ENCODE results near the gene SOX8. TPM values are rescaled to one million over a fixed set of nuclear protein-coding genes. Genes with fewer than 3 reads are reported as not detected.

The SOX8 gene
- total and polyA plus RNA-seq, 2 experiments from 2014 or later, result 5.7 to 26.2 TPM

DNA sequence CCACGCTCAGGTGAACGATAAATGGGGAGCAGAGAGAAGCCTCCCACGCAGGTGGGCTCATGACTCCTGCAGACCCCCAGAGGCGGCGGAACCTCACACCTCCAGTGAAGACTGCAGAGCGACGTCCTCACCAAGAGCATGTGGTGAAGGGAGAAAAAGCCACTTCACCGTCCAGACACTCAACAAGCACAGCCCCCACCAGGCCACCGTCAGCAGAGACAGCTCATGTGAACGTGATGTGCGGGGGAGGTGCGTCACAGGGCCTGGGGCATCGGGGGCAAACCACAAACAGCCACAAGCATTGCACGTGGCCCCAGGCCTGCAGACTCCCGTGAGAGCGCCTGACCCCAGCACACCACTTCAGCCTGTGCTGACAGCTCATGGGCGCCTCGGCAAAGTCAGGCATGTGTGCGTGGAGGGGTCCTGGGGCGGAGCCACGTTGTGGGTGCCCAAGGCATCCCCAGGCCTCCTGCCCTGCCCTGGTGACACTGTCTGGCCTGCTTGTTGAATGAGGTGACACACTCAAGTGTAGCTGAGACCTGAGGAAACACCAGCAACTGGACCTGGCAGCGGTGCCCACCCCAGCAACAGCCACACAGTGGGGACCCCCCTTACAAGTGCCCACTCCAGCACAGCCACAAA lies 29.8 kb upstream of the SOX8 start:
- Histone ChIP-seq H3K9me2 (ENCODE audit: insufficient read depth) (no peaks in the 10 kb centered on the region), H3K36me3 (ENCODE audit: insufficient read depth) (no peaks in the 10 kb centered on the region), H3K79me2 (replicated peaks; ENCODE audit: insufficient read depth) (no peaks in the 10 kb centered on the region), H3K4me1 (ENCODE audit: insufficient read depth) (no peaks in the 10 kb centered on the region), H3F3A (replicated peaks; ENCODE audit: low read depth) (no peaks in the 10 kb centered on the region), H3K4me3 (no peak overlapping the region), H4K20me1 (replicated peaks; ENCODE audit: insufficient read depth) (no peaks in the 10 kb centered on the region), H3K4me2 (no peak overlapping the region), H3K27ac (ENCODE audit: low read depth) (no peak overlapping the region), H2AFZ (no peak overlapping the region), H3K27me3 (ENCODE audit: insufficient read depth) (no peaks in the 10 kb centered on the region)
- DNase-seq (ENCODE audit: low spot score) (no peak), ATAC-seq (no peak)
- Mint-ChIP-seq H3K27ac (no peak overlapping the region), H3K4me3 (no peak overlapping the region), H3K36me3 (ENCODE audit: low read depth) (no peaks in the 10 kb centered on the region), H3K9me3 (peaks cover 3% of the 10 kb centered on the region; the same call in 1 of the 3 replicates), H3K4me1 (no peaks in the 10 kb centered on the region; the same call in 2 of the 3 replicates), H3K27me3 (ENCODE audit: insufficient read depth, low read depth, poor library complexity) (peaks cover 2% of the 10 kb centered on the region)
- no peak for TF ChIP-seq ZNF114 (CRISPR knock-in tag; IDR thresholded peaks at IDR 0.05)
- no peak for TF ChIP-seq CREB1 (CRISPR knock-in tag; IDR thresholded peaks at IDR 0.05; ENCODE audit: low read depth)
- TF ChIP-seq EZH2 (IDR thresholded peaks at IDR 0.05; ENCODE audit: low read depth, unreplicated experiment), result no peak
- TF ChIP-seq EZH2phosphoT487 (IDR thresholded peaks at IDR 0.05; ENCODE audit: unreplicated experiment), result no peak
- no peak for TF ChIP-seq ZNF331 (CRISPR knock-in tag; IDR thresholded peaks at IDR 0.05; ENCODE audit: low read depth)
- TF ChIP-seq, protein P1, sequence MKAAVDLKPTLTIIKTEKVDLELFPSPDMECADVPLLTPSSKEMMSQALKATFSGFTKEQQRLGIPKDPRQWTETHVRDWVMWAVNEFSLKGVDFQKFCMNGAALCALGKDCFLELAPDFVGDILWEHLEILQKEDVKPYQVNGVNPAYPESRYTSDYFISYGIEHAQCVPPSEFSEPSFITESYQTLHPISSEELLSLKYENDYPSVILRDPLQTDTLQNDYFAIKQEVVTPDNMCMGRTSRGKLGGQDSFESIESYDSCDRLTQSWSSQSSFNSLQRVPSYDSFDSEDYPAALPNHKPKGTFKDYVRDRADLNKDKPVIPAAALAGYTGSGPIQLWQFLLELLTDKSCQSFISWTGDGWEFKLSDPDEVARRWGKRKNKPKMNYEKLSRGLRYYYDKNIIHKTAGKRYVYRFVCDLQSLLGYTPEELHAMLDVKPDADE (IDR thresholded peaks at IDR 0.05), result no peak
- no peak for TF ChIP-seq NANOG (IDR thresholded peaks at IDR 0.05; ENCODE audit: borderline replicate concordance)
- no peak for TF ChIP-seq STAT1 (IDR thresholded peaks at IDR 0.05; ENCODE audit: unreplicated experiment)
- TF ChIP-seq, protein P2, sequence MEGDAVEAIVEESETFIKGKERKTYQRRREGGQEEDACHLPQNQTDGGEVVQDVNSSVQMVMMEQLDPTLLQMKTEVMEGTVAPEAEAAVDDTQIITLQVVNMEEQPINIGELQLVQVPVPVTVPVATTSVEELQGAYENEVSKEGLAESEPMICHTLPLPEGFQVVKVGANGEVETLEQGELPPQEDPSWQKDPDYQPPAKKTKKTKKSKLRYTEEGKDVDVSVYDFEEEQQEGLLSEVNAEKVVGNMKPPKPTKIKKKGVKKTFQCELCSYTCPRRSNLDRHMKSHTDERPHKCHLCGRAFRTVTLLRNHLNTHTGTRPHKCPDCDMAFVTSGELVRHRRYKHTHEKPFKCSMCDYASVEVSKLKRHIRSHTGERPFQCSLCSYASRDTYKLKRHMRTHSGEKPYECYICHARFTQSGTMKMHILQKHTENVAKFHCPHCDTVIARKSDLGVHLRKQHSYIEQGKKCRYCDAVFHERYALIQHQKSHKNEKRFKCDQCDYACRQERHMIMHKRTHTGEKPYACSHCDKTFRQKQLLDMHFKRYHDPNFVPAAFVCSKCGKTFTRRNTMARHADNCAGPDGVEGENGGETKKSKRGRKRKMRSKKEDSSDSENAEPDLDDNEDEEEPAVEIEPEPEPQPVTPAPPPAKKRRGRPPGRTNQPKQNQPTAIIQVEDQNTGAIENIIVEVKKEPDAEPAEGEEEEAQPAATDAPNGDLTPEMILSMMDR (conservative IDR thresholded peaks at IDR 0.05; ENCODE audit: low read depth in 2 of 2), result no peak
- no peak for TF ChIP-seq JUNB (IDR thresholded peaks at IDR 0.05; ENCODE audit: unreplicated experiment)
- TF ChIP-seq REST (IDR thresholded peaks at IDR 0.05; ENCODE audit: unreplicated experiment), result no peak
- TF ChIP-seq, protein P3, sequence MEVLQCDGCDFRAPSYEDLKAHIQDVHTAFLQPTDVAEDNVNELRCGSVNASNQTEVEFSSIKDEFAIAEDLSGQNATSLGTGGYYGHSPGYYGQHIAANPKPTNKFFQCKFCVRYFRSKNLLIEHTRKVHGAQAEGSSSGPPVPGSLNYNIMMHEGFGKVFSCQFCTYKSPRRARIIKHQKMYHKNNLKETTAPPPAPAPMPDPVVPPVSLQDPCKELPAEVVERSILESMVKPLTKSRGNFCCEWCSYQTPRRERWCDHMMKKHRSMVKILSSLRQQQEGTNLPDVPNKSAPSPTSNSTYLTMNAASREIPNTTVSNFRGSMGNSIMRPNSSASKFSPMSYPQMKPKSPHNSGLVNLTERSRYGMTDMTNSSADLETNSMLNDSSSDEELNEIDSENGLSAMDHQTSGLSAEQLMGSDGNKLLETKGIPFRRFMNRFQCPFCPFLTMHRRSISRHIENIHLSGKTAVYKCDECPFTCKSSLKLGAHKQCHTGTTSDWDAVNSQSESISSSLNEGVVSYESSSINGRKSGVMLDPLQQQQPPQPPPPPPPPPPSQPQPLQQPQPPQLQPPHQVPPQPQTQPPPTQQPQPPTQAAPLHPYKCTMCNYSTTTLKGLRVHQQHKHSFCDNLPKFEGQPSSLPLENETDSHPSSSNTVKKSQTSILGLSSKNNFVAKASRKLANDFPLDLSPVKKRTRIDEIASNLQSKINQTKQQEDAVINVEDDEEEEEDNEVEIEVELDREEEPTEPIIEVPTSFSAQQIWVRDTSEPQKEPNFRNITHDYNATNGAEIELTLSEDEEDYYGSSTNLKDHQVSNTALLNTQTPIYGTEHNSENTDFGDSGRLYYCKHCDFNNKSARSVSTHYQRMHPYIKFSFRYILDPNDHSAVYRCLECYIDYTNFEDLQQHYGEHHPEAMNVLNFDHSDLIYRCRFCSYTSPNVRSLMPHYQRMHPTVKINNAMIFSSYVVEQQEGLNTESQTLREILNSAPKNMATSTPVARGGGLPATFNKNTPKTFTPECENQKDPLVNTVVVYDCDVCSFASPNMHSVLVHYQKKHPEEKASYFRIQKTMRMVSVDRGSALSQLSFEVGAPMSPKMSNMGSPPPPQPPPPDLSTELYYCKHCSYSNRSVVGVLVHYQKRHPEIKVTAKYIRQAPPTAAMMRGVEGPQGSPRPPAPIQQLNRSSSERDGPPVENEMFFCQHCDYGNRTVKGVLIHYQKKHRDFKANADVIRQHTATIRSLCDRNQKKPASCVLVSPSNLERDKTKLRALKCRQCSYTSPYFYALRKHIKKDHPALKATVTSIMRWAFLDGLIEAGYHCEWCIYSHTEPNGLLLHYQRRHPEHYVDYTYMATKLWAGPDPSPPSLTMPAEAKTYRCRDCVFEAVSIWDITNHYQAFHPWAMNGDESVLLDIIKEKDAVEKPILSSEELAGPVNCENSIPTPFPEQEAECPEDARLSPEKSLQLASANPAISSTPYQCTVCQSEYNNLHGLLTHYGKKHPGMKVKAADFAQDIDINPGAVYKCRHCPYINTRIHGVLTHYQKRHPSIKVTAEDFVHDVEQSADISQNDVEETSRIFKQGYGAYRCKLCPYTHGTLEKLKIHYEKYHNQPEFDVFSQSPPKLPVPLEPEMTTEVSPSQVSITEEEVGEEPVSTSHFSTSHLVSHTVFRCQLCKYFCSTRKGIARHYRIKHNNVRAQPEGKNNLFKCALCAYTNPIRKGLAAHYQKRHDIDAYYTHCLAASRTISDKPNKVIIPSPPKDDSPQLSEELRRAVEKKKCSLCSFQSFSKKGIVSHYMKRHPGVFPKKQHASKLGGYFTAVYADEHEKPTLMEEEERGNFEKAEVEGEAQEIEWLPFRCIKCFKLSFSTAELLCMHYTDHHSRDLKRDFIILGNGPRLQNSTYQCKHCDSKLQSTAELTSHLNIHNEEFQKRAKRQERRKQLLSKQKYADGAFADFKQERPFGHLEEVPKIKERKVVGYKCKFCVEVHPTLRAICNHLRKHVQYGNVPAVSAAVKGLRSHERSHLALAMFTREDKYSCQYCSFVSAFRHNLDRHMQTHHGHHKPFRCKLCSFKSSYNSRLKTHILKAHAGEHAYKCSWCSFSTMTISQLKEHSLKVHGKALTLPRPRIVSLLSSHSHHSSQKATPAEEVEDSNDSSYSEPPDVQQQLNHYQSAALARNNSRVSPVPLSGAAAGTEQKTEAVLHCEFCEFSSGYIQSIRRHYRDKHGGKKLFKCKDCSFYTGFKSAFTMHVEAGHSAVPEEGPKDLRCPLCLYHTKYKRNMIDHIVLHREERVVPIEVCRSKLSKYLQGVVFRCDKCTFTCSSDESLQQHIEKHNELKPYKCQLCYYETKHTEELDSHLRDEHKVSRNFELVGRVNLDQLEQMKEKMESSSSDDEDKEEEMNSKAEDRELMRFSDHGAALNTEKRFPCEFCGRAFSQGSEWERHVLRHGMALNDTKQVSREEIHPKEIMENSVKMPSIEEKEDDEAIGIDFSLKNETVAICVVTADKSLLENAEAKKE (CRISPR knock-in tag; IDR thresholded peaks at IDR 0.05), result no peak
- TF ChIP-seq POLR2AphosphoS5 (IDR thresholded peaks at IDR 0.05; ENCODE audit: low read depth), result no peak
